CD4-positive, alpha-beta T cell treated with Interleukin-4 for 1 hour (primary cell): ENCODE data around the gene FGF18.
"Not testable (repeated sequence)": the region's sequence is repeated elsewhere in the genome, so short reads cannot be mapped to it uniquely, and the experiment has no call there.

Experiments used
- DNase-seq, 2 donors: peaks; one replicate each; pipeline ENCODE4 v3.0.0-alpha.2; 2020 to 2022

Gene FGF18

DNA sequence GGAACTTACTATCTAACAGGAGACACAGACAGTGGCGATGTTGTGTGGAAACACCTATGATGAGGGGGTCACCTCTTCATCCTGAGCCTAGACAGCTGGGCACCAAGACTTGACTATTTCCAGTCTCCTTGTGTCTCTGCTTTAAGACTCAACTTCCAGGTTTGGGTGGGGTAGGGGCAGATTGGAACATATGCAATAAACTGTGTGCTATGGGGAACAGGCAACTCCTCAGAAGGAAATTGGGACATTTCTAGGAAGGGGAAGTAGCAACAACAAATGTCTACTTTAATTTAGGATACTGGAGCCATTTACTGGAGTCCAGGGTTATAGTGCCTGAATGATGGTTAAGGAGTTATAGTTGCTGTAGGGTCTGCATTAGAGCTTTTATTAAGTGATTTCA, 57.3 kb downstream of the FGF18 start:
- DNase-seq: no peak

DNA sequence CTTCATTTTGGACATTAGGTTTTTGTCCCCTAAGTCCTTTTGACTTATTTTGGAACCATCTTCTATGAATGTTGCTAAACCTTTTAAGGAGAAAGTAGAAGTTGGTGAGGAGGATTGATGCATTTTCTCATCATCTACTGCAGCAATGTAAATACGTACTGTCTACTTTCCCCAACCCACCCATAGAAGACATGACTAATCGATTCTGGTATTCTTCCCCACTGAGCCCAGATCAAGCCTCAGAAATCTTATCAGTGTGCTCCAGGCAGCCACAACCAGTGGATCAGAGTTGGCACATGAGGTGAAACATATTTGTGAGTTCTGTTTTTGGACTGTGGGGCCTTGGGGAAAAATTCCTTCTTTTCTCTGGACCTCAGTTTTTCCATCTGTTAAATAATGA, 57.7 kb downstream of the FGF18 start:
- DNase-seq: no peak

DNA sequence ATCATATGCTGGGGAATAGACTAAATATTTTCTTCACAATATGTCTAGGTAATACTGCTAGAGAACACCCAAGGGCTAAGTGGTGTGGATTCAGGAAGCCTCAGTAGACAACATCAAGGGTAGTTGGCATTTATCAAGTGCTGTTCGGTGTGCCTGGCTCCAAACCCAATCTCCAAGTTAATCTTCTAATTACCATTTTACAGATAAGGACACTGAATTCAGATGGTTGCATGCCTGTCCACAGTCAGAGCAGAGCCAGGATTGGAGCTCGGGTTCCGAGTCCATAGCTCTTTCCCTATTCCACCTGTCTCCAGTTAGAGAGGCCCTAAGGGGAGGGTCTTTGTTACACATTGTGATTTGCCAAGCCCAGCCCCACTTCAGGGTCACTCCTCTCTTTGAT, 58.2 kb downstream of the FGF18 start:
- DNase-seq: no peak

DNA sequence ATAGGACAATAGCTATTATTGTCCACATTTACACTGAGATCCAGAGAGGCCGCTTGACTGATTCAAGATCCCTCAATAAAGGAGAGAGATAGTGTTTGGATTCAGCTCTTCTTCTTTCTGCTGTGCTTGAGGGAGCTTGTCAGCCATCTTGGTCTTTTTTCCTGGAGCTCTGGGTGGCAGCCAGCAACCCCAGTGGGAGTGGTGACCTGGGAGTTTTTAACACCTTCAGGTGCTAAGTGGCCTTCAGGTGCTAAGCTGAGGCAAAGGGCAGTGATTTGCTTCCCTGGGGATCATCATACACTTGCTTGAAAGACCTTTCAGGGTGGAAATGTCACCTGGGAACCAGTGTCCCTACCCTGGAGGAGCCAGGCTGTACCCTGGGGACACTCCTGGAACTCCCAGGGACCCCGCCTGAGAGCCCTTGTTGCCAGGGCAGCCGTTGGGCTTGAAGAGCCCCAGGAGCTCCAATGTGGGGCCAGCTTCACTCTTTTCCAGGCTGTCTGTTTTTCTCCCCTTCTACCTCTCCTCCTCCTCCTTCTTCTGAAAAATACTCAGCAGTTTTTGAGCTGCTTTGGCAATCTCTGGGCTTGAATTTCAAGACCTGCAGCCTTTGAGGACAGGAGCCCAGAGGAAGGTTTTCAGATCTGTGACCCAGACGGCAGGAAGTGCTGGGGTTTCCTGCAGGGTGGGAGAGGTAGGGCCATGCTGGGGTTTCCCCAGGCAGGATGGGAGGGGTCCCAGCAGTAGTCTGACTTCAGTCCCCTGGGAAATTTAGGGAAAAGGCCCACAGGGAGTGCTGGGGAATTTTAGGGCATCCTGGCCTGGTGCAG, 59.7 kb downstream of the FGF18 start:
- DNase-seq: no peak

DNA sequence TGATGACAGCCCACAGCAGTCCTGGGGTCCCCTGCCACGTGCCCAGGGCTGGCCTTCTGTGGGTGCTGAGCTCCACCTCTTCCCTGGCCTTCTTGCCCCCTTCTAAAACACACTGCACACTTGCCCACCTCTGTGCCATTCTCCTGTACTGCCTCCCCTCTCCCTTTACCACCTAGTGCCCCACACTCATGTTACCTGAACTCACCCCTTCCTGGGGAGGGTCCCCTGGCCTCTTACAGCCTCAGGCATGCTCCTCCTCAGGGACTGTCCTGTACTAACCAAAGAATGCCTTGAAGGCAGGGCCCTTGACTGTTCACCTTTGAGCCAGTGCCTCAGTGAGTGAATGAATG, 60.3 kb downstream of the FGF18 start:
- no peak for DNase-seq

DNA sequence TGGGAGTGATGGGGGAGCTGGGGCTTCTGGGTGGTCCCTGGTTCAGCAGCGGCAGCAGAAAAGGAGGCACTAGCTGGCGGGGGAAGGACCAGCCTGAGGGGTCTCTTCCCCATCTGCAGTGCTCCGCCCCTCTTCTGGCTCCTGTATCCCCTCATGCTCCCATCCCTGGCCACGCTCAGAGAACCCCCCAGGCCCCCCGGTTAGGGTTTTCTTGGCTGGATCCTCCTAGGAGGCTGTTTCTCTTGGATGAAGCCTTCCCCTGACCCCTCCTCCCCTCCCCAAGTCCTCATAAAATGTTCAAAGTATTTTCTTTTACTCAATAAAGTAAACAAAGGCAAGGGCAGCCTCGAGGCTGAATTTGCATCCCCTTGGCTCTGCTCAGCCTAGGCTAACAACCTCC, 60.8 kb downstream of the FGF18 start:
- no peak for DNase-seq

DNA sequence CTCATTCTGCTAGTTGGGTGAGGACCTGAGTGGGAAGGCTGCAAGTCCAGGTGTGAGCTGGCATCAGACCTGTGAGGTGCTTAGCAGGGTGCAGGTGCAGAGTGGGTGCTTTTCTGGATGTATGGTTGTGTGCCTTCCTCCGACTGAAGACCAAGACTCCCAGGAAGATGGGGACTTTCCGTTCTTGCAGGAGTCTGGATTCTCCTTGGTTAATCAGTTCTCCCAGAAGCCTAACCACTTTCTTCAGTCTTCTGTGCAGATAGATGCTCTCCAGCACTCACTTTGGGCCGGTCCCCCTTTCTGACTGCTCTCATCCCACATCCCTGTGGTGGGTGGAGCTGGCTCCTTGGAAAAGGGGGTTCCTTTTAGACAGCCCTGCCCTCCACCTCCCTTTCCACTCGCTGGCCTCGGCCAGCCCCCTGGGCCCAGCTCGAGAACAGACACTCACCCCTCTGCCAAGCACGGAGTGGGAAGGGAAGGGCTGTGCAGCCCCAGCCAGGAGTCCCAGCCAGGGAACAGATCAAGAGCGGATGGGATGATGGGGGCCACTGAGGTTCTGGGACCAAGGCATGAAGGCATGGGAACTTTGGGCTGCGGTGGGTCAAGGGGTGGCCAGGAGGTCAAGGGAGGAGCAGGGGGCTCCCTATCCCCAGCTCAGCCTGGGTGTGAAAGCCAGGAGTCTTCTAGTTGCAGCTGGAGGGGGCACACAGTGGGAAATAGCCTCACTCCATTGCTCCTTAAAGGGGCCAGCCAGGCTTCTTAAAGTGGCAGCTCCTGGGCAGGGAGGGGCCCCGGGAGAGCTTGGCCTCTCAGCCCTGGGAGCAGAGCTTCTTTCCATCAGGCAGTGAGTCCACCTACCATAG, 62.4 kb downstream of the FGF18 start:
- DNase-seq: no peak

DNA sequence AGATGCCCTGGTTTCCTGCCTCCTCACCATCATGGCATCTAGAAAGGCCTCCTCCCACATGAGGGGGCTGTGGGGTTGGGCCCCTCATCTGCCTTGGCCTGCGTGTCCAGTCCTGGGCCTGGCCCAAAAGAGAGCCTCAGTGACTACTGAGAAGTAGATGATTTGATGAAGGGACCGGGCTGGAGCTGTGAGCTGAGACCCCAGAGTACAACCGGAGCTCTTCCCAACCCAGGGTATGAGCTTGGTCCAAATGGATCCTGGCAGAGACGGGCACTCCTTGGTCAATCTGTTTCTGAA, 62.9 kb downstream of the FGF18 start:
- no peak for DNase-seq

DNA sequence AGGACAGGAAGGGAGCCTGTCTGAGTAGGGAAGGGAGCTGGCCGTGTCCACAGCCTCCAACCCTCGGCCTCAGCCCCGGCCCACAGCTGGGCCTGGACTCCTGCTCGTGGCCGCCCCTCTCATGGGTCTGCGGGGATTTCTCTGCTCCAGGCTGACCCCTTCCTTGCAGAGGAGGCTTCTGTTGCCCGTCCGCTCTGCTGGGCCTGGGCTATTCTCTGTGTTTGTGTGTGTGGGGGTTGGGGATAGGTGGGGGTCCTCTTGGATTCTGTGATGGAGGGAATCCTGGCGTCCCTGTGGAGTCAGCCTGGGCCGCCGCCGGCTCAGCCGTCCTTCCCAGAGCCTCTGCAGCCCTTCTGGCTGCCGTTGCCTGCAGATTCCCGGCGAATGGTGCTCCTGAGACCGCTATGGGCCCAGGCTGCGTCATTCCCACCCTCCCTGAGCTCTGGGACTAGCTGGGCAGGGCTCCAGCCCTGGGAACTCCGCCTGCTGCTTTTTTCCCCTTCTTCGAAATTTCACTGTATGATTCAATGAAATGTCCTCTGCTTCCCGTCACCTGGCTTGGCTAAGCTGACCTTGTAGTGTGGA, 64.2 kb downstream of the FGF18 start:
- DNase-seq: no peak

DNA sequence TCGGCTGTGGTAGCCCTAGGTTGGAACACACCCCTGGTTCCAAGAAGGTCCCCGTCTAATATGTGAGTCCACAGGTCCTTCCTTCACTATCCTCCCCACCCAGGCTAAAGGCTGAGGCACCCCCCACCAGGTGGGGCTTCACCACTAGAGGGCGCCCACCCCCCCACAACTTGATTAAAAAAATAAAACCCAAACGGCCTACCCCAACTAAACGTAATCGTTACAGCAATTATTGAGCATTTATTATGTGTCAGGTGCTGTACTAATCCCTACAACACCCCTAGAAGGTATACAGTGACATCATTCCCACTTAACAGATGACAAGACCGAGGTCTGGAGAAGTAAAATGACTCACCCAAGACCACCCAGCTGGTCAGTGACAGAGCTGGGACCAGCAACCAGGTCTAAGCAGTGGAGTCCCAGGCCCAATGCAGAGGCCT, 65.0 kb downstream of the FGF18 start:
- DNase-seq: peak; percentile 18 to 34

DNA sequence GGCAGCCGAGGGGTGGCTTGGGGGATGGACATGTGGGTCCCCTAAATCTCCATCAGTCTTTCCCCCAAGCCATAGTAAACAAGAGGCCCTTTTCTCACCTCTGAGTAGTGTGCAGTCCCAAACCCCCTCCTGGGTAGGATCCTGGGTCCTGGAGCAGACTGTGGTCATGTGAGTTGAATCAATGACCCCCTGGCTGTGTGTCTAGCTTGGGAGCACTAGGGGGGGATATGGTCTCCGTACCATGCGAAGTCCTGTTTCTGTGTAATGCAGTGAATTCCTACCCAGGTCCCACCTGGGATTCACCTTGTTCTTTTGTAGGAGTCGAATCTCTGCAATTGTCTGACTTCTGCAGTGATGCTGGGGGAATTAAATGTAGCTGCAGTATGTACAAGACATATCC, 66.2 kb downstream of the FGF18 start:
- no peak for DNase-seq

DNA sequence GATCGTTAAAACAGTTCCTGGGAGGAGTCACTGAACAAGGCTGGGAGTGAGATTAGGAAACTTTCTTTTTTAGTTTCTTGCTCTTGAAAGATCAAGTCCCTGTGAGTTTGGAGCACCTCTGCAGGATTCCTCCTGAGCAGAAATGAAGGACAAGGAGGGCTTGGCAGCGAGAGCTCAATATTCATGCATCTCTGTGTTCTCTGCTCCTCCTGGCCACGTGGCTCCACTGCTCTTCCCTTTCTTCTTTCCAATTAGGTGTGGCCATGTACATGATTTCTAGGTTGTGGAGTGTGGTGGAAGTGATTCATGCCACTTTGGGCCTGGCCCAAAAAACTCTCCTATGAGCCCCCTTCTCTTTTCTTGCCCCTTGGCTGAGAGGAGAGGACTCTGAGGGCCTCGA, 67.2 kb downstream of the FGF18 start:
- no peak for DNase-seq

DNA sequence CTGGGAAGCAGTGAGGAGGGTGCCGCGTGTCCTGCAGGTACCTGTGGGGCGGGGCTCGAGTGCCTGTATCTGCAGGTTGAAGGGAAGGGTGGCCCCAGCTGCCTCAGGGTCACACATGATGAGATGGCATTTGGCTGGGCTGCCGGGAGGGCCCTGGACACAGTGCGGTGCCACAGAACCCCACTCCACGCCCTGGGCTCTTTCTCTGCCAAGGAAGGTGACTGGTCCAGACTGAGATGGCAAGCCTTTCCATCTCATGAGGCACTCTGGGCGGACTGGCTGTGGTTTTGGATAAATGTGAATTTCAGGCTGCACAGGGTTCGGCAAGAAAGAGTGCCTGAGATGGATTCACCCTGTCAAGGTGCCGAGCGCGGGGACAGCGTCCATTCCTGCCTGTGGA, 69.4 kb downstream of the FGF18 start:
- DNase-seq: no peak

DNA sequence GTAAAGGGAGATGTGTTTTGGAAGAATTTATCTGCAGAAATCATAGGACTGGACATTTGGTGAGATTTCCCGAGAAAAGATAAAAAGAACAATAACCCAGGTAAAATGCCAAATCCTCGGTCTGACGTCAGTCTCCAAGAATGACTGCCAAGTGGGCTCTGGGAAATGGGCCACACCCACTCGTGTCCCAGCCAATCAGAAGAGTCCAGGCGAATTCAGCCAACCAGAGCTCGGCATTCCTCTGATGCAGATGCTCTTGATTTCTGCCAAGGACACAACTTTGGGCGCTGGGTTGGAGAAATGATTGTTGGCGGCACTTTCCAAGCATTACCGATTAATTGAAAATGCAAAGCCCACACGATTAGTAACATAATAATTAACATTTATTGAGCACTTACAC, 73.3 kb downstream of the FGF18 start:
- DNase-seq: no peak

DNA sequence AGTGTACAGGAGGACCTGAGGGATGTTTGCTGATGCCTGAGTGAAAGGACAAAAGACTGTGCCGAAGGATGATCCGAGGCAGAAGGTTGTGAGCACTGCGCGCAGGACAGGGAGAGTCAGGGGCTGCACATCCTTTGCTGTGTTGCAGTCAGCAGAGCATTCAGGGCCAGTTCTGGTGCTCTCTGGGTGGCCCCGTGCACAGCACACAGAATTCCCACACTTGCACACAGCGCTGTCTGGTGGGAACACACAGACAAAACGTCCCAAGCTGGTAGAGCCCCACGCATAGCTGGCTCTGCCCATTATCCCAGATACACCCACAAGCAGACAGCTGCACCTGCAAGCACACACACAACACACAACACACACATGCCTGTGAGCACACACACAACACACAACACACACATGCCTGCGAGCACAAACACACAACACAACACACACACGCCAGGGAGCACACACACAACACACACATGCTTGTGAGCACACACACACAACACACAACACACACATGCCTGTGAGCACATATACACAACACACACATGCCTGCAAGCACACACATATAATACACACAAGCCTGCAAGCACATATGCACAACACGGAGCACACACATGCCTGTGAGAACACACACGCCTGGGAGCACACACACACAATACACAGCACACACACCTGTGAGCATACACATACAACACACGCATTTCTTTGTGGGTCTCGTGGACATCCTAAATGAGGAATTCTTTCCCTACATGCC, 74.4 kb downstream of the FGF18 start:
- DNase-seq: no peak

DNA sequence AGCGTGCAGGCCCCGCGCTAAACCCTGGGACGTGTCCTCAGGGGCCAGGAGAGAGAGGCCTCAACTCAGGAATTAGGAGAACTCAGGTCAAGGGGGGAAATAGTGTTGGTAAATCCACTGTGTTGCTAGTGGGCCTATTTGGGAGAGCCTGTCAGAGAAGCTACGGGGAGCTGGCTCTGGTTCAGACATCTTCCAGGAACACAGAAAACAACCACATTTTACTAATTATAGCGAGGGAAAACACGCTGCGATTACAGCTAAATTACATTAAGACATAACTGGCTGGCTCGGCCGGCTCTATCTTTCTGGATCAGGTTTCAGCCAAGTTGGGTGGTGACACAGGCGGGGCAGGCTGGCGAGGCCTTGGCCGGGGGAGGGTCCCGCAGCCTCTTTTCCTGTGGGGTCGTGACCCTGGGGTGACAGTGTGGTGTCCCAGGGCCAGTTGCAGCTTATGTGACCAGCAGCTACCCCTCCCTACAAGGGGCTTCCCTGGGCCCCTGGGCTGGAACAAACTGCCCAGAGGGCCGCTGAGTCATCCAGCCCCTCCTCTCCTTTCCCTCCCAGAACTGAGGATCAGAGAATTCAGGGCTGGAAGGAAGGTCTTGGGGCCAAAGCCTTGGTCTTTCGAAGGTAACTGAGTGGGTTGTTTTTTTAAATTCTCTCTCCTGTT, 75.1 kb downstream of the FGF18 start:
- DNase-seq: no peak

DNA sequence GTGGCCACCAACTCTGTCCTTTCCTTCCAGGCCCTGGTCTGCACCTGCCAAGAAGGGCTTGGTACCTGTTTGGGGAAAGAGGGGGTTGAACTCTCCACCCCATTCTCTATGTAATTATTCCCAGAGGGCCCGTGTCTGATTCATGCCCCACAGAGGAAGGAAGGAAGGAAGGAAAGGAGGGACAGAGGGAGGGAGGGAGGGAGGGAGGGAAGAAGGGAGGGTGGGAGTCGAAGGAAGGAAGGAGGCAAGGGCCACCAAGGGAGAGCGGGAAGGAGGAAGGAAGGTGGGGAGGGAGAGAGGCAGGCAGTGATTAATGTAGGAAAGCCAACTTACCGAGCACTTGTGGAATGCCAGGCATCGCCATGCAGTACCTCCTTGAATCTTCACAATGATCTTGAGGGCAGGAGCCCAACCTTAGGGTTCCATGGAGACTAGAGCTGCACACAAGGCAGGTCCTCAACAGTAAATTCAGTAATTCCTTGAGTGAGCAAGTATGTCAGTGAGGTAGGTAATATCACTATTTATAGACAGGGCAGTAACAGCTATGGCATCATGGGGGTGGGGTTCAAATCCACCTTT, 75.8 kb downstream of the FGF18 start:
- DNase-seq: no peak

DNA sequence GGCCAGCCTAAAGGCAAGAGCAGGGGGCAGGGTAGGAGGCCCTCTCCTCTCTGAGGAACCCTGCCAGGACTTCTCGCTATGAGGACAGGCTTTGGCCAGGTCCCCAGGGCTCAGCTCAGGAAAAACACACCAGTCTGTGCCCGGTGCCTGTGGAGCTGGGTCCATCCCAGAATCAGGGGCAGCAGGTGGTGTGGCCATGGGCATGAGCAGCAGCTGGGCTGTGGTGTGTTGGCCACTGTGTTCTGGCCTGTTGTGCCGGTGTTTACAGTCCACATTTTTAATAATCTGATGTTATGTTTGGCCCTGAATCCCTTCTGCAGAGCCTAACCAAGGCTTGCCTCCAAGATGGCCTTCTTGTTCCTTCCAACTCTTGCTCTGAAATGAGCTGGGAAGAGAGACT, 77.0 kb downstream of the FGF18 start:
- DNase-seq: no peak

DNA sequence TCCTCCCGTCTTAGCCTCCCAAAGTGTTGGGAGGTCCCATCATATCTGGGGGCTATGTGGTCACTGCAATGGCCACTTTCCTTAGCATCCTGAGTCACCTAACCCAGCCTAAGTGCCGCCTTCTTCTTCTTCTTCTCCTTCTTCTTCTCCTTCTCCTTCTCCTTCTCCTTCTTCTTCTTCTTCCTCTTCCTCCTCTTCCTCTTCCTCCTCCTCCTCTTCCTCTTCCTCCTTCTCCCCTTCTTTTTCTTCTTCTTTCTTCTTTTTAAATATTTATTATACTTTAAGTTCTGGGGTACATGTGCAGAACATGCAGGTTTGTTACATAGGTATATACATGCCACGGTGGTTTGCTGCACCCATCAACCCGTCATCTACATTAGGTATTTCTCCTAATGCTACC, 78.0 kb downstream of the FGF18 start:
- DNase-seq: not testable (repeated sequence)

DNA sequence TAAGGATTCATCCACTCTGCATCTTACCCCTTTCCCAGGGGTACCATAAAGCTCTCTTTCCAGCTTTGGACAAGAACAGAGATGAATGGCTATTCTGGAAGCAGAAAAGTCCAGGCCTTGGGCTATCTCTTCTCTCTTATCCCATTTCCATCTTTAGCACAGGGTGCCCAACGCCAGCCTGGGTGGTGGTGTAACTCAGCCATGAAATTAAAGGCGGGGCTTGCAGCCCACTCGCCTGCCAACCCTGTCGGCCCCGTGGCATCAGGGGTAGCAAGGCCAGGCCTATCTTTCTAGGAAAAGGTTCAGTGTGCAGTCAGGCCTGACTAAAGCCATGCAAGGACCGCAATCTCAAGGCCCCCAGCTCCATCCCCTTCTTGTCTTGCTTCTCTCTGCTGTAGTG, 78.7 kb downstream of the FGF18 start:
- no peak for DNase-seq

DNA sequence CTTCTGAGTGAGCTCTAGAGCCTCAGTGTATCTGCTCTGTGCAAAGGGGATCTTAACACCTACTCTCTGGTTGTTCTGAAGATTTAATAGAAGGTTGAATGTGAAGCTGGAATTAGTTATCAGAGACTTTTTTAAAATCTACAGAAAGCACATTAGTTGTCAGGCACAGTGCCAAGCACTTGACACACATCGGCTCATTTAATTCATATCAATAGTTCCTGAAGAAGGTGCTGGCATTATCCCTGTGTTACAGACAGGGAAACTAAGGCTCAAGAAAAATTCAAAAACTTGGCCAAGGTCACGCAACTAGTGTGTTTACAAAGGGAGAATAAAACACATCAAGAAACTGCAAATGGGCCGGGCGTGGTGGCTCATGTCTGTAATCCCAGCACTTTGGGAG, 80.2 kb downstream of the FGF18 start:
- DNase-seq: no peak

DNA sequence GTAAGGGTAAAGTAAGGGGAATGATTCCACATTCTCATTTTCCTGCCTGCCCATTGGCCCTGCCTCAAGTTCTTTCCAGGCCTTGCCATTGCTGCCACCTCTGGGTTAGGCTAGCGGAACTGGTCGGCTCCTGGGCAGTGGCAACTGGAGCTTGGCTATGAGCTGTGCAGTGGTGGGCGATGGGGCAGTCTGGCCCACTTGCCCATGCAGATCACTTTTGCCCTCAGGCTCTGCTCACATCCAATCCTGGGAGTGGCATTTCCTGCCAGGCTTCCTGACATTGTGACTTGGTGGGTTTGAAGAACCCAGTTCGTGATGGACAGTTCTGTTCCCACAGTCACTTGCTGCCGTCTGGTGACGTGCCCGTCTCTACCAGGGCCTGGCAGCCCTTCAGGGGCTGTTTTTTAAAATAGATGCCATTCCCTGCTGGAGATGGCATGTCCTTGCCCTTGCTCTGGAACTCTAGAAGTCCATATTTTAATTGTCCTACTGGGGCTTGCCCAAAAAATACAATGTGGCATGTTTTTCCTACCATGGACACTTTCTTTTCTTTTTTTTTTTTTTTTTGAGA, 86.1 kb downstream of the FGF18 start:
- no peak for DNase-seq
